Vagina (tissue), 2 donors: ENCODE data around the gene RADIL.

ENCODE experiments used
- POLR2A ChIP-seq, 2 donors: fragments of 450-650 bp; IDR thresholded peaks; one replicate each; pipeline ENCODE4 v1.6.1; 2017; ENCODE audit warnings: antibody characterized with exemption in 2 of 2, mild to moderate bottlenecking in 2 of 2, moderate library complexity in 2 of 2
- POLR2AphosphoS5 ChIP-seq, 2 donors: sonication (generic); formaldehyde crosslinking; IDR thresholded peaks; one replicate each; pipeline ENCODE4 v1.9.0; 2017; ENCODE audit warnings: antibody characterized with exemption in 2 of 2, mild to moderate bottlenecking in 2 of 2, low read depth in 1 of 2; ENCODE audit not compliant: insufficient read depth in 1 of 2

- no peak for TF ChIP-seq POLR2A (IDR thresholded peaks at IDR 0.05)
- no peak for TF ChIP-seq POLR2AphosphoS5 (IDR thresholded peaks at IDR 0.05; ENCODE audit: insufficient read depth in 1 of 2, low read depth in 1 of 2)
Measured at GRCh38 chr7:4850262-4850795, 33.2 kb downstream of the RADIL start.
